Measurements from ENCODE around the gene MYO15B. TPM values are rescaled to one million over a fixed set of nuclear protein-coding genes. Genes with fewer than 3 reads are reported as not detected.

MYO15B gene
- polyA plus RNA-seq, 1 donor from 2014 or later = 2.4 TPM

- H3F3A ChIP-seq (ENCODE audit: insufficient read depth, low read length, poor library complexity, severe bottlenecking) = no peaks in the 10 kb centered on the region
- H3K9ac ChIP-seq (ENCODE audit: low read length) = no peak overlapping the region
- H3K4me2 ChIP-seq (ENCODE audit: low read length) = no peak overlapping the region
- H3K4me3 ChIP-seq (ENCODE audit: low read length) = no peak overlapping the region
- H3K36me3 ChIP-seq (ENCODE audit: insufficient read depth, low read length) = no peaks in the 10 kb centered on the region
- no peaks in the 10 kb centered on the region for H3K27me3 ChIP-seq (ENCODE audit: insufficient read depth, low read depth, low read length)
- TF ChIP-seq RAD21 (conservative IDR thresholded peaks at IDR 0.05) (no peak), SMC3 (conservative IDR thresholded peaks at IDR 0.05; ENCODE audit: poor library complexity) (no peak), MXI1 (conservative IDR thresholded peaks at IDR 0.05; ENCODE audit: poor library complexity, severe bottlenecking) (no peak), POLR2AphosphoS5 (IDR thresholded peaks at IDR 0.05) (no peak)
- TF ChIP-seq, protein P1, sequence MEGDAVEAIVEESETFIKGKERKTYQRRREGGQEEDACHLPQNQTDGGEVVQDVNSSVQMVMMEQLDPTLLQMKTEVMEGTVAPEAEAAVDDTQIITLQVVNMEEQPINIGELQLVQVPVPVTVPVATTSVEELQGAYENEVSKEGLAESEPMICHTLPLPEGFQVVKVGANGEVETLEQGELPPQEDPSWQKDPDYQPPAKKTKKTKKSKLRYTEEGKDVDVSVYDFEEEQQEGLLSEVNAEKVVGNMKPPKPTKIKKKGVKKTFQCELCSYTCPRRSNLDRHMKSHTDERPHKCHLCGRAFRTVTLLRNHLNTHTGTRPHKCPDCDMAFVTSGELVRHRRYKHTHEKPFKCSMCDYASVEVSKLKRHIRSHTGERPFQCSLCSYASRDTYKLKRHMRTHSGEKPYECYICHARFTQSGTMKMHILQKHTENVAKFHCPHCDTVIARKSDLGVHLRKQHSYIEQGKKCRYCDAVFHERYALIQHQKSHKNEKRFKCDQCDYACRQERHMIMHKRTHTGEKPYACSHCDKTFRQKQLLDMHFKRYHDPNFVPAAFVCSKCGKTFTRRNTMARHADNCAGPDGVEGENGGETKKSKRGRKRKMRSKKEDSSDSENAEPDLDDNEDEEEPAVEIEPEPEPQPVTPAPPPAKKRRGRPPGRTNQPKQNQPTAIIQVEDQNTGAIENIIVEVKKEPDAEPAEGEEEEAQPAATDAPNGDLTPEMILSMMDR (IDR thresholded peaks at IDR 0.05; ENCODE audit: poor library complexity, severe bottlenecking) = no peak
- H3K9me3 ChIP-seq (ENCODE audit: low read length) = no peaks in the 10 kb centered on the region
- no peaks in the 10 kb centered on the region for H3K9me2 ChIP-seq (ENCODE audit: insufficient read depth, low read length)
- H3K27ac ChIP-seq (ENCODE audit: low read length) = no peak overlapping the region
- H2AFZ ChIP-seq (ENCODE audit: low read depth, low read length) = no peak overlapping the region
- no peaks in the 10 kb centered on the region for H3K79me2 ChIP-seq (replicated peaks; ENCODE audit: insufficient read depth, low read length)
- no peaks in the 10 kb centered on the region for H4K20me1 ChIP-seq (ENCODE audit: insufficient read depth)
Measured at GRCh38 chr17:75617675-75618074, 30.1 kb downstream of the MYO15B start.

DNA sequence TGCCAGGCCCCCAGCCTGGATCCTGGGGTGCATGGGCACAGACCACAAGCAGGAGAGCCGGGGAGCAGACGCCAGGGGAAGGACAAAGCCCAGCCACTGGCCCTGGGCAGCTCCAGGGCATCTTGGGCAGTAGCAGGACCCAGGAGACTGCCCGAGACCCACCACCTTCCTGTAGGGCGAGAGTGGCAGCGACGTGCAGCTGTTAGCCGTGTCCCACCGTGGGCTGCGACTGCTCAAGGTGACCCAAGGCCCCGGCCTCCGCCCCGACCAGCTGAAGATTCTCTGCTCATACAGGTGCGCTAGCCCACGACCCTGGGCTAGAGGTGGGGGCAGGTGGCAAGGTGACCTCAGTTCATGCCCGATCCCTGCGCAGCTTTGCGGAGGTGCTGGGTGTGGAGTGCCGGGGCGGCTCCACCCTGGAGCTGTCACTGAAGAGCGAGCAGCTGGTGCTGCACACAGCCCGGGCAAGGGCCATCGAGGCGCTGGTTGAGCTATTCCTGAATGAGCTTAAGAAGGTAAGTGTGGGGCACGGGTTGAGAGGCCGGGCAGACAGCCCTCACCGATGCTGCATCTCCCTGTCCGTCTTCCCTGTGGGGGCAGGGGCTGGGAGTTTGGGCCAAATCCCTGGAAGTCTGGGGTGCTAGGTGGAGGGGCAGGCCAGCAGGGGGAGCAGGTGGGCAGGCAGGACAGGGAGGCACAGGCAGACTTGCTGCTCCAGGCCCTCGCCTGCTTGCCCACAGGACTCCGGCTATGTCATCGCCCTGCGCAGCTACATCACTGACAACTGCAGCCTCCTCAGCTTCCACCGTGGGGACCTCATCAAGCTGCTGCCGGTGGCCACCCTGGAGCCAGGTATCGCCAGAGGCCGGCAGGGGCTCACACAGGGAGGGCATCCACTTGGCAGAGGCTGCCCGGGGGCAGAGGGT lies 32.2 kb downstream of the MYO15B start:
- Histone ChIP-seq H3K4me3 (ENCODE audit: low read length) (no peak overlapping the region), H3K27ac (ENCODE audit: low read length) (no peak overlapping the region), H3K9me3 (ENCODE audit: low read length) (no peaks in the 10 kb centered on the region)

GRCh38 chr17:75621489-75621888 lies 33.9 kb downstream of the MYO15B start:
- no peaks in the 10 kb centered on the region for H3K36me3 ChIP-seq (ENCODE audit: insufficient read depth, low read length)

More for the DNA sequence above, 32.2 kb downstream of the MYO15B start:
- Histone ChIP-seq H3K4me2 (ENCODE audit: low read length) (no peak overlapping the region), H3K9ac (ENCODE audit: low read length) (no peak overlapping the region), H3F3A (ENCODE audit: insufficient read depth, low read length, poor library complexity, severe bottlenecking) (no peaks in the 10 kb centered on the region), H3K79me2 (replicated peaks; ENCODE audit: insufficient read depth, low read length) (no peaks in the 10 kb centered on the region), H4K20me1 (ENCODE audit: insufficient read depth) (no peaks in the 10 kb centered on the region), H3K27me3 (ENCODE audit: insufficient read depth, low read depth, low read length) (no peaks in the 10 kb centered on the region), H3K36me3 (ENCODE audit: insufficient read depth, low read length) (no peaks in the 10 kb centered on the region), H2AFZ (ENCODE audit: low read depth, low read length) (no peak overlapping the region), H3K9me2 (ENCODE audit: insufficient read depth, low read length) (no peaks in the 10 kb centered on the region)
- TF ChIP-seq, protein P1 (IDR thresholded peaks at IDR 0.05; ENCODE audit: poor library complexity, severe bottlenecking) = peak; percentile 35
- no peak for TF ChIP-seq SMC3 (conservative IDR thresholded peaks at IDR 0.05; ENCODE audit: poor library complexity)

More at GRCh38 chr17:75621489-75621888, 33.9 kb downstream of the MYO15B start:
- H3K27me3 ChIP-seq (ENCODE audit: insufficient read depth, low read depth, low read length) = no peaks in the 10 kb centered on the region
- TF ChIP-seq SMC3 (conservative IDR thresholded peaks at IDR 0.05; ENCODE audit: poor library complexity) (no peak), EZH2 (IDR thresholded peaks at IDR 0.05; ENCODE audit: borderline replicate concordance, insufficient read depth, low read length, poor library complexity, severe bottlenecking) (no peak), POLR2AphosphoS5 (IDR thresholded peaks at IDR 0.05) (no peak), MXI1 (conservative IDR thresholded peaks at IDR 0.05; ENCODE audit: poor library complexity, severe bottlenecking) (no peak)
- H4K20me1 ChIP-seq (ENCODE audit: insufficient read depth) = no peaks in the 10 kb centered on the region
- no peak overlapping the region for H3K4me2 ChIP-seq (ENCODE audit: low read length)
- no peak overlapping the region for H2AFZ ChIP-seq (ENCODE audit: low read depth, low read length)
- no peaks in the 10 kb centered on the region for H3K79me2 ChIP-seq (replicated peaks; ENCODE audit: insufficient read depth, low read length)
- no peak overlapping the region for H3K9ac ChIP-seq (ENCODE audit: low read length)
- H3K4me3 ChIP-seq (ENCODE audit: low read length) = no peak overlapping the region
- H3K9me2 ChIP-seq (ENCODE audit: insufficient read depth, low read length) = no peaks in the 10 kb centered on the region
- H3K27ac ChIP-seq (ENCODE audit: low read length) = no peak overlapping the region
- H3K9me3 ChIP-seq (ENCODE audit: low read length) = no peaks in the 10 kb centered on the region
- H3F3A ChIP-seq (ENCODE audit: insufficient read depth, low read length, poor library complexity, severe bottlenecking) = no peaks in the 10 kb centered on the region
